Smooth muscle cell (in vitro differentiated cells): ENCODE measurements around the gene AGBL4. TPM values are rescaled to one million over a fixed set of nuclear protein-coding genes. Genes with fewer than 3 reads are reported as not detected.

ENCODE experiments used
- DNase-seq: peaks from one replicate; lab custom pipeline; 2025; ENCODE audit not compliant: unreplicated experiment; lab: John Stamatoyannopoulos, UW
- H2AFZ ChIP-seq: fragments of 200-600 bp; sonication (generic); 2 replicates; pipeline ENCODE4 v1.6.0; 2016; ENCODE audit warnings: antibody characterized with exemption, low read depth, mild to moderate bottlenecking
- H3F3A ChIP-seq: fragments of 200-600 bp; sonication (generic); 2 replicates; pipeline ENCODE4 v1.6.0; 2017; ENCODE audit warnings: antibody characterized with exemption, low read depth
- H3K27ac ChIP-seq: fragments of 200-600 bp; sonication (generic); 2 replicates; pipeline ENCODE4 v1.5.1; 2016; ENCODE audit warnings: low read depth, mild to moderate bottlenecking
- H3K27me3 ChIP-seq: fragments of 200-600 bp; sonication (generic); 2 replicates; pipeline ENCODE4 v1.6.1; 2016; ENCODE audit warnings: low read depth, mild to moderate bottlenecking
- H3K36me3 ChIP-seq: fragments of 200-600 bp; sonication (generic); 2 replicates; pipeline ENCODE4 v1.5.1; 2016; ENCODE audit warnings: low read depth
- H3K4me1 ChIP-seq: fragments of 200-600 bp; sonication (generic); 2 replicates; pipeline ENCODE4 v1.5.1; 2016; ENCODE audit warnings: low read depth
- H3K4me2 ChIP-seq: fragments of 200-600 bp; sonication (generic); 2 replicates; pipeline ENCODE4 v1.6.0; 2016; ENCODE audit warnings: mild to moderate bottlenecking
- H3K4me3 ChIP-seq: fragments of 200-600 bp; sonication (generic); 2 replicates; pipeline ENCODE4 v1.5.1; 2016; ENCODE audit warnings: mild to moderate bottlenecking
- H3K79me2 ChIP-seq: fragments of 200-600 bp; sonication (generic); 2 replicates; pipeline ENCODE4 v1.6.0; 2016; ENCODE audit warnings: low read depth, mild to moderate bottlenecking
- H3K9ac ChIP-seq: fragments of 200-600 bp; sonication (generic); 2 replicates; pipeline ENCODE4 v1.6.0; 2016; ENCODE audit warnings: low read depth
- H3K9me3 ChIP-seq: fragments of 200-600 bp; sonication (generic); replicated peaks from 2 replicates; pipeline ENCODE4 v1.5.1; 2016; ENCODE audit warnings: low read depth
- H4K20me1 ChIP-seq: fragments of 200-600 bp; sonication (generic); 2 replicates; pipeline ENCODE4 v1.6.0; 2016; ENCODE audit warnings: low read depth
- WGBS: methylation state at CpG from one replicate; pipeline ENCODE4 v1.1.7; 2016; ENCODE audit warnings: low lambda C conversion rate; 5-methylcytosine and 5-hydroxymethylcytosine counted together
- polyA plus RNA-seq: library from polyadenylated mRNA; unstranded; fragments of >200 nt; fragmentation: Nextera tagmentation; extraction: Ambion mirVana; gene quantifications from 2 replicates; pipeline ENCODE4 v1.2.1, GENCODE V29; 2016
- total RNA-seq: library from RNA; depleted of rRNA; stranded (reverse); fragments of >200 nt; gene quantifications from 2 replicates; pipeline ENCODE4 v1.2.3, GENCODE V29; 2014
- TF ChIP-seq, protein P1 (sequence below): fragments of 200-600 bp; sonication (generic); IDR thresholded peaks from 2 replicates; pipeline ENCODE4 v1.5.1; 2017; ENCODE audit warnings: borderline replicate concordance, mild to moderate bottlenecking, antibody characterized with exemption; ENCODE audit not compliant: insufficient read depth, poor library complexity, severe bottlenecking

Gene AGBL4
- total and polyA plus RNA-seq, 2 experiments from 2014 or later = 0.29 TPM; not detected in 1

DNA sequence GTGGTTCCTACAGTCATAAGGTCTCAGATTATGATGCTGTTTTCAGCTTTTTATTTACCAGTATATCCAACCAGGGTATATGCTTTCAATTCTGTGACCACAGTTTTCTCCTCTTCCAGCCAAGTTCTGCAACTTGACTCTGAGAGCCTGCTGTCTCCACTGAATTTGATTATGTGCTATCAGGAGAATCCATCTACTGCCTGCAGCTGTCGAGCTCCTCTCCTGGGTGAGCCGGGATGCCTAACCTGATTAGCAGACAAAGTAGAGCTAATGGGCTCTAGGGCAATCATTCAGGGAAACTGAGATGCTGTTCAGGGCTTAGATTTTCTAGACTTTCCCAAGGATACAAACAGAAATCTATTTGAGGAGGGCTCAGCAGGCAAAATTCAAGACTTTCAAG is 975.6 kb downstream of the AGBL4 start:
- no peaks in the 10 kb centered on the region for H3K4me1 ChIP-seq
- TF ChIP-seq, protein P1, sequence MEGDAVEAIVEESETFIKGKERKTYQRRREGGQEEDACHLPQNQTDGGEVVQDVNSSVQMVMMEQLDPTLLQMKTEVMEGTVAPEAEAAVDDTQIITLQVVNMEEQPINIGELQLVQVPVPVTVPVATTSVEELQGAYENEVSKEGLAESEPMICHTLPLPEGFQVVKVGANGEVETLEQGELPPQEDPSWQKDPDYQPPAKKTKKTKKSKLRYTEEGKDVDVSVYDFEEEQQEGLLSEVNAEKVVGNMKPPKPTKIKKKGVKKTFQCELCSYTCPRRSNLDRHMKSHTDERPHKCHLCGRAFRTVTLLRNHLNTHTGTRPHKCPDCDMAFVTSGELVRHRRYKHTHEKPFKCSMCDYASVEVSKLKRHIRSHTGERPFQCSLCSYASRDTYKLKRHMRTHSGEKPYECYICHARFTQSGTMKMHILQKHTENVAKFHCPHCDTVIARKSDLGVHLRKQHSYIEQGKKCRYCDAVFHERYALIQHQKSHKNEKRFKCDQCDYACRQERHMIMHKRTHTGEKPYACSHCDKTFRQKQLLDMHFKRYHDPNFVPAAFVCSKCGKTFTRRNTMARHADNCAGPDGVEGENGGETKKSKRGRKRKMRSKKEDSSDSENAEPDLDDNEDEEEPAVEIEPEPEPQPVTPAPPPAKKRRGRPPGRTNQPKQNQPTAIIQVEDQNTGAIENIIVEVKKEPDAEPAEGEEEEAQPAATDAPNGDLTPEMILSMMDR = no peak
- H3K36me3 ChIP-seq = no peaks in the 10 kb centered on the region
- WGBS = 72% methylated on average over 2 of the region's 2 CpGs
- H3K4me3 ChIP-seq = no peak overlapping the region
- DNase-seq = no peak
- no peaks in the 10 kb centered on the region for H3K9me3 ChIP-seq
- H4K20me1 ChIP-seq = no peaks in the 10 kb centered on the region
- H3K9ac ChIP-seq = no peak overlapping the region
- H2AFZ ChIP-seq = no peak overlapping the region
- no peak overlapping the region for H3K27ac ChIP-seq
- no peaks in the 10 kb centered on the region for H3K27me3 ChIP-seq
- no peak overlapping the region for H3K4me2 ChIP-seq
- H3K79me2 ChIP-seq = no peaks in the 10 kb centered on the region
- no peaks in the 10 kb centered on the region for H3F3A ChIP-seq

DNA sequence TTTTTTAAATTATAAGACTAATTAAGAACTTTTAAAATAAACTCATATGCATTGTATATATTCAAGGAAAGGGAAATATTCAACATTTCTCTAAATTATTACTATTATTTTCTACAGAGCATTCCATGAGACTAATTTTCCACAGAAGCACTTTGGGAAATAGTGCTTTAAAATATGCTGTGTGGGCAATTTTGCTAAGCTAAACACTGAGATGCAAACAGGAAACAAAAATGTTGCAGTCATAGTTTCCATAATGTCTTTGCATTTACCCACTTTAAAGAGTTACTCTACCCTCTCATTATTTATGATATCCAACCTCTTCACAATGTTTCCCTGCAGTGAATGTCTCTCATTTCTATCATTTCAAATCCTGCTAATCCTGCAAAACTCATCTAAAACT is 977.4 kb downstream of the AGBL4 start:
- no peaks in the 10 kb centered on the region for H3F3A ChIP-seq

DNA sequence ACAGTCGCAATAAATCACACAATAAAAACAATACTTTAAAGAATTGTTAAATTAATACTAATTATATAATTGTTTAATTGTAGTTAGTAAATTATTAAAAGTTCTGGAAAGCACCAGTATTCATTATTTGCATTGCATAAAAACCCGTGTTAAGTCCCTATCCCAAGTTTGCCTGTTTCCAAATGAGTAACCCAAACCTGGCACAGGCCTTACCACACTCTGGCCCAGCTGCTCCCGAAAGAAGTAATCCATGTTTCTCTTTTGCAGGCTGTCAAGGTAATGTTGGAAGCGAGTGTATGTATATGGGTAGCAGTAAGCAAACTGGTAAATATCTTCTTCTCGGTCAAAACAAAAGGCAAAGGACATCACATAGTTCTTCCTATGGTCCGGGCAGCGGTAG is 978.4 kb downstream of the AGBL4 start:
- no peak overlapping the region for H2AFZ ChIP-seq
- no peaks in the 10 kb centered on the region for H3F3A ChIP-seq
- H3K4me3 ChIP-seq = no peak overlapping the region
- no peak overlapping the region for H3K4me2 ChIP-seq
- no peaks in the 10 kb centered on the region for H3K36me3 ChIP-seq
- no peaks in the 10 kb centered on the region for H3K9me3 ChIP-seq
- no peak for DNase-seq
- H3K27me3 ChIP-seq = no peaks in the 10 kb centered on the region
- no peaks in the 10 kb centered on the region for H4K20me1 ChIP-seq
- TF ChIP-seq, protein P1 = no peak
- H3K27ac ChIP-seq = no peak overlapping the region
- H3K9ac ChIP-seq = no peak overlapping the region
- no peaks in the 10 kb centered on the region for H3K79me2 ChIP-seq
- no peaks in the 10 kb centered on the region for H3K4me1 ChIP-seq
- 63% methylated on average over 7 of the region's 7 CpGs for WGBS

More for the DNA sequence above, 977.4 kb downstream of the AGBL4 start:
- H3K9me3 ChIP-seq = no peaks in the 10 kb centered on the region
- no peak overlapping the region for H2AFZ ChIP-seq
- no peaks in the 10 kb centered on the region for H3K36me3 ChIP-seq
- TF ChIP-seq, protein P1 = no peak
- H3K4me3 ChIP-seq = no peak overlapping the region
- H3K27me3 ChIP-seq = no peaks in the 10 kb centered on the region
- no peaks in the 10 kb centered on the region for H3K4me1 ChIP-seq
- no peak overlapping the region for H3K9ac ChIP-seq
- no peak overlapping the region for H3K27ac ChIP-seq
- no peaks in the 10 kb centered on the region for H3K79me2 ChIP-seq
- DNase-seq = no peak
- H3K4me2 ChIP-seq = no peak overlapping the region
- H4K20me1 ChIP-seq = no peaks in the 10 kb centered on the region

DNA sequence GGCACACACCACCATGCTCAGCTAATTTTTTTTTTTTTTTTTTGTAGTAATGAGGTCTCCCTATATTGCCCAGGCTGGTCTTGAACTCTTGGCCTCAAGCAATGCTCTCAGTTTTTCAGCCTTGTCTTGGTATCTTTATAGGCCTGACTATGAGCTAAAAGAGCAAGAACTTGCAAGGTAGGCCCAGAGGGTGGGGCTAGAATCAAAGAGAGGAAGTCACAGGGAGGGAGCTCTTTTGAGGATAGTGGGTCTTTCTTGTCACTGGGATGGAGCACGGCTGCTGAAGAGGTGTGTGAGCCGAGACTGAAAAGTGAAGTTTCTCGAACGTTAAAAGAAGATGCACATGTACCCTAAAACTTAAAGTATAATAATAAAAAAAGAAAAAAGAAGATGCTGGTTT is 987.1 kb downstream of the AGBL4 start:
- Histone ChIP-seq H3K27me3 (no peaks in the 10 kb centered on the region), H3K4me2 (no peak overlapping the region), H3K36me3 (no peaks in the 10 kb centered on the region), H3K9me3 (no peaks in the 10 kb centered on the region), H3K4me3 (no peak overlapping the region), H4K20me1 (no peaks in the 10 kb centered on the region), H3K79me2 (no peaks in the 10 kb centered on the region), H3K4me1 (no peaks in the 10 kb centered on the region), H3K9ac (no peak overlapping the region), H3F3A (no peaks in the 10 kb centered on the region), H3K27ac (no peak overlapping the region), H2AFZ (no peak overlapping the region)
- TF ChIP-seq, protein P1 = no peak
- no peak for DNase-seq
- WGBS = 75% methylated on average over 4 of the region's 4 CpGs
